GM10248 (cell line): Measurements from ENCODE around the gene TECPR2.

ENCODE experiments used
- CTCF ChIA-PET: fragments of 300-600 bp; sonication (Branson Sonifier 250); formaldehyde crosslinking; extraction: SDS; loops from one replicate; lab custom pipeline; 2021; ENCODE audit warnings: antibody characterized with exemption; lab: Yijun Ruan, JAX
- POLR2A ChIA-PET: fragments of 350-650 bp; sonication (Branson Sonifier 250); formaldehyde crosslinking; extraction: SDS; loops from one replicate; lab custom pipeline; 2020; ENCODE audit warnings: antibody characterized with exemption; lab: Yijun Ruan, JAX
- DNase-seq: peaks from one replicate; pipeline ENCODE4 v3.0.0; 2012; ENCODE audit errors: extremely low spot score
- TF ChIP-seq, protein P1 (sequence below): IDR thresholded peaks from 2 replicates; pipeline ENCODE4 v1.5.1; 2012; ENCODE audit warnings: mild to moderate bottlenecking, low read depth; ENCODE audit errors: extremely low read depth, missing control alignments, control extremely low read depth

Gene TECPR2

DNA sequence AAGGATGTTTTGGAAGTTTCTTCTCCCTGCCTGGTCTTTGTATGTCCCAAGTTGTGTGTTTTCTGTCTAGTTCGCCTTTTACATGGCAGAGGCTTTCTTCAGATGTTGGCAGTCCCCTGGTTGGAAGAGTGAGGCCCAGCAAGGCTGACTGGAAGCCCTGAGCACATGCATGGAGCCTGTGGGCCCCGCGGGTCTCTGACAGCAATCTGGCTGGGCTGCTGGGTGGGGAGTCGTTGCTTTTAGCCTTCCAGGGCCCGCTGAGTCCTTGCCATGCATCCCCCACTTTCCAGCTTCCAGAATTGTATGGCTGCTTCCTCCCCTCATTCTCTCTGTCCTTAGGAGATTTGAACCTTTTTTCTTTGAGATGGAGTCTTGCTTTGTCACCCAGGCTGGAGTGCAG is 121.6 kb downstream of the TECPR2 start:
- CTCF ChIA-PET: interaction anchor here (1.6 to 2.4 kb wide), 2 partner anchors 9 to 46 kb away, joined by 7 to 8 read pairs; no protein-coding TSS in a partner anchor
- TF ChIP-seq, protein P1, sequence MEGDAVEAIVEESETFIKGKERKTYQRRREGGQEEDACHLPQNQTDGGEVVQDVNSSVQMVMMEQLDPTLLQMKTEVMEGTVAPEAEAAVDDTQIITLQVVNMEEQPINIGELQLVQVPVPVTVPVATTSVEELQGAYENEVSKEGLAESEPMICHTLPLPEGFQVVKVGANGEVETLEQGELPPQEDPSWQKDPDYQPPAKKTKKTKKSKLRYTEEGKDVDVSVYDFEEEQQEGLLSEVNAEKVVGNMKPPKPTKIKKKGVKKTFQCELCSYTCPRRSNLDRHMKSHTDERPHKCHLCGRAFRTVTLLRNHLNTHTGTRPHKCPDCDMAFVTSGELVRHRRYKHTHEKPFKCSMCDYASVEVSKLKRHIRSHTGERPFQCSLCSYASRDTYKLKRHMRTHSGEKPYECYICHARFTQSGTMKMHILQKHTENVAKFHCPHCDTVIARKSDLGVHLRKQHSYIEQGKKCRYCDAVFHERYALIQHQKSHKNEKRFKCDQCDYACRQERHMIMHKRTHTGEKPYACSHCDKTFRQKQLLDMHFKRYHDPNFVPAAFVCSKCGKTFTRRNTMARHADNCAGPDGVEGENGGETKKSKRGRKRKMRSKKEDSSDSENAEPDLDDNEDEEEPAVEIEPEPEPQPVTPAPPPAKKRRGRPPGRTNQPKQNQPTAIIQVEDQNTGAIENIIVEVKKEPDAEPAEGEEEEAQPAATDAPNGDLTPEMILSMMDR: no peak
- DNase-seq: no peak
- POLR2A ChIA-PET: no interaction called here

DNA sequence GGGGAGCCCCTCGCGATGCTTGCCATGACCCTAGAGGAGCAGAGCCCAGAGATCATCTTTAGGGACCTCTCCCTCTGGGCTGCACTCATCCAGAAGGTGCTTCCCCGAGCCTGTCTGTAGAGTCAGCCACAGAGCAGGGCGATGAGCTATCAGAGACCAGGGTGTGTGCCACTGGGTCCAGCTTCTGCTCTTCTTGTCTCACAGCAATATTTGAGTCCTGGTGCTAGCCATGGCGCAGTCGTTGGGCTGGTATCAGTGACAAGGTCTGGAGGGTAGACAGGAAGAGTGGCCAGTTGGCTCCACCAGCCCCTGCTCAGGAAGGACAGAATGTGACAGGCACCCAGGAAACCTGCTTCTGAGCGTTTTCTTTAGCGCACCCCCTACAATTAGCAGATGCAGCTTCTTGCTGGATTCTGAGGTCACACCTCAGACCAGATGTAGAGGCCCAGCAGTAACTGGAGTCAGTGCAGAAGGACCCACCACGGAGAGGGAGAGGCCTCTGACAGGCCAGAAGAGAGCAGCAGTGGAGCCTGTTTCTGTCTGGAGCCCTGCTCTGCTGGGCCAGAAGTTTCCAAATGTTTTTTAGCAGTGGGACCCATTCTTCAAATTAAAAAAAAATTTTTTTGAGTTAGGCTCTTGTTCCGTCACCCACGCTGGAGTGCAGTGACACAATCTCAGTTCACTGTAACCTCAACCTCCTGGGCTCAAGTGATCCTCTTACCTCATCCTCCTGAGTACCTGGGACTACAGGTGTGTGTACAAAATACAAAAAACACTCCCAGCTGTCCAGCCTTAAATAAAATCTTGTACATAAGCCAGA is 123.2 kb downstream of the TECPR2 start:
- ChIA-PET POLR2A (no interaction called here), CTCF (interaction anchor here (0.9 to 1.6 kb wide), 4 partner anchors 10 to 67 kb away, joined by 3 to 7 read pairs (median 3); no protein-coding TSS in a partner anchor)
- TF ChIP-seq, protein P1: no peak
- DNase-seq: no peak

DNA sequence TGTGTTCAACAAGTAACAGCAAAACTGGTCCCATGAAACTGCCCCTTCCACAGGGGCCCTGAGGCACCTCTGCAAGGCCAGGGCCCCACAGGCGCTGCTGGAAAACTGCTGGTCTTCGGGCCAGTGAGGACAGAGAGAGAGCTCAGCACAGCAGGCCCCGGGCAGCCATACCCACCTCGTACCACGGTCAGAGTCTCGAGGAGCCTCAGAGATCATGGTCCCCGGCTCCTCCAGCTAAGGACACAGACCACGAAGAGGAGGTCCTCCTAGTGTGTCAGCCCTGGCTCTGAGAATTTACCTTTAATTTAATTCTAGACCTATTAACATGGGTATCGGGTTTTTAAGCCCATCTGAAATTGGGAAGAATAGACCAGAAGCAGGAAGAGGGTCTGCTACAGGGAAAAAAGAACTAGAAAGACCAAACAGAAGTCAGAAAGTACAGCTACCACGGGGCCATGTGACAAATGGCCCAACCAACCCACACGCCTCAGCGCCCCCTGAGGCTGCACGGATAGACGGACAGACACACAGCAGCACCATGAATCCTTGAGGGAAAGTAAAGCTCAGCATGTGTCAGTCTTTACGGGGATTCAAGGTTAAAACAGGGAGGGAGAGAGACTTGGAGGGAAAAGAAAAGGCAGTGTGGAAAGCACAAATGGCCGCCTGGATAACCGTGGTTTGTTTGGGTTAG is 123.9 kb downstream of the TECPR2 start:
- TF ChIP-seq, protein P1: no peak
- ChIA-PET CTCF (interaction anchor here (1.3 kb wide), 1 partner anchor 14 kb away, joined by 3 read pairs; no protein-coding TSS in a partner anchor), POLR2A (no interaction called here)
- DNase-seq: no peak

DNA sequence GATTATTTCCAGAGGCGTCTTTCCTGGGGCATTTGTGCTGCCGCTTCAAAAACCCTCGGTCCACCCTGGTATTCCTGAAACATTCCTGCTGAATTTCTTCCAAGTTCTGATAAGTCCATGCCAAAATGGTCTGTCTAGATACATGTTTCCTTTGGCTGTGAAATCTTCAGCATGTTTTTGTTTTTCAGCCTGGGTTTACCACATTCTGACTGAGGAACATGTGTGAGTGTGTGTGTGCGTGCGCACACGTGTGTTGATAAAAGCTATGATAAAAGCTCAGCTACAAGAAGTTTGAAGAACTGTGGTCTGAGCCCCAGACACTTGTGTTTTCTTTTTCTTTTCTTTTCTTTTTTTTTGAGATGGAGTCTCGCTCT is 124.5 kb downstream of the TECPR2 start:
- ChIA-PET CTCF (no interaction called here), POLR2A (no interaction called here)
- TF ChIP-seq, protein P1: no peak
- DNase-seq: no peak

DNA sequence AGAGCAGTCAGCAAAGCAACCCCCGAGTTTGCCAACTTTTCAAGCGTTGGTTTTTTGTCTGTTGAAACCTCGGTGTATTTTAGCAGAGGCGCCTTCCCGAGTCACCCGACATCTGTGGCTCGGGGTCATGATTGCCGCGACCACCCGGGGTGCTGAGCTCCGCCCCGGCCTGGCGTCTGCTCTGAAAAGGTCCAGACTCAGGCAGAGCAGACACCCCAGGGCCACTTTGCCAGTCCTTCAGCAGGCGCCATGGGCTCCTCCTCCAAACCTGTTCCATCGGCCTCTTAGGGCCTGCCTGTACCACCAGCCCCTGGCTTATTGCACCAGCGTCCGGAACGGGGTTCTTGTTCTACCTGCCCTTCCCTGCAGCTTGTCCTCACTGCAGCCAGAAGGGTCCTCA is 127.7 kb downstream of the TECPR2 start:
- no peak for DNase-seq
- POLR2A ChIA-PET: no interaction called here
- TF ChIP-seq, protein P1: no peak
- CTCF ChIA-PET: no interaction called here

DNA sequence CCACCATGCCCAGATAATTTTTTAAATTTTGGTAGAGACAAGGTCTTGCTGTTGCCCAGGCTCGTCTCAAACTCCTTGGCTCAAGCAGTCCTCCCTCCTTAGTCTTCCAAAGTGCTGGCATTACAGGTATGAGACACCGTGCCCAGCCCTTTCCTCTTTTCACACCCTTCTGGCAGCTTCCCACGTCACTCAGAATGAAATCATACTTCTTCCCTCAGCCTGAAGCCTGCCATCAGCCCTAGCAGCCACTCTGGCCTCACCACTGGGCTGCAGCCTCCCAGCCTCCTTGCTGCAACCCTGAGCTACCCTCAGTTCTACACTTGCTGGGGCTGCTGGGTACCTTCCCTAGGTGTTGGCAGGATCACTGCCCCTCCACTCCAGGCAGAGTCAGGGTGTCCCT is 128.6 kb downstream of the TECPR2 start:
- DNase-seq: no peak
- ChIA-PET CTCF (no interaction called here), POLR2A (no interaction called here)
- TF ChIP-seq, protein P1: no peak
